Fibroblast of skin of left biceps (primary cell): ENCODE data around the gene CTH.
A peak's percentile ranks its signal among the peaks of the same experiment; 100 is the strongest.
"Not testable (repeated sequence)": the region's sequence is repeated elsewhere in the genome, so short reads cannot be mapped to it uniquely, and the experiment has no call there.

ENCODE experiments used
- DNase-seq, 2 experiments: peaks; one replicate each; pipeline ENCODE4 v3.0.0-alpha.2; 2013; ENCODE audit warnings: low read depth in 2 of 2

CTH gene

DNA sequence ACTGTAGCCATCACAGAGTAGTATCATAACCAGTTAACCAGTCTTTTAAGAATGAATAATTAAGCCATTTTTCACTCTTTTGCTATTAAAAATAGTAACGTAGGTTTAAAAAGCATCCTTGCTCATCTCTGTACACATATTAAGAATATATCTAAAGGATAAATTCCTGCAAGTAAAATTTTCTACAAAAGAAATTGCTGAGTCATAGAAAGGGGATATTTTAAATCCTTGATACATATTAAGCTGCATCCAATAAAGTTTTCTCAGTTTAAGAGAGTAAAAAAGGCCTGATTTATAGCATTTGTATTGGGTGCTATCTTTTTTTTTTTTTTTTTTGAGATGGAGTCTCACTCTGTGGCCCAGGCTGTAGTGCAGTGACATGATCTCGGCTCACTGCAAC, 1.9 kb upstream of the CTH start:
- DNase-seq = no peak

DNA sequence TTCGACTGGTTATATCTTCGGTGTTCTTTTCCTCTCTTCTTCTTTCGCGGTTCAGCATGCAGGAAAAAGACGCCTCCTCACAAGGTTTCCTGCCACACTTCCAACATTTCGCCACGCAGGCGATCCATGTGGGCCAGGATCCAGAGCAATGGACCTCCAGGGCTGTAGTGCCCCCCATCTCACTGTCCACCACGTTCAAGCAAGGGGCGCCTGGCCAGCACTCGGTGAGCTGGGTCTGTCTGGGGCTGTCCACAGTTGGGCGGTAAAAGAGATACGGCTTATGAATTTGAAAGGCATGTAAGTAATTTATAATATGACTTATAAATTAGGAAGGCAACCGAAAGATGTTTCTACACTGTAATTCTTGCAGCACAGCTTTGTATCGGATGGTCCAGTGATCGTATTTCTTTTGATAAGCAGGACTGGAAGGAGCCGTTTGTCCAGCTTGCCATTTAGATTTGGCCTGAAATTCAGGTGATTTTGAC, 334 bp downstream of the CTH start:
- DNase-seq = peak in 1 of 2 experiments; percentile 2

DNA sequence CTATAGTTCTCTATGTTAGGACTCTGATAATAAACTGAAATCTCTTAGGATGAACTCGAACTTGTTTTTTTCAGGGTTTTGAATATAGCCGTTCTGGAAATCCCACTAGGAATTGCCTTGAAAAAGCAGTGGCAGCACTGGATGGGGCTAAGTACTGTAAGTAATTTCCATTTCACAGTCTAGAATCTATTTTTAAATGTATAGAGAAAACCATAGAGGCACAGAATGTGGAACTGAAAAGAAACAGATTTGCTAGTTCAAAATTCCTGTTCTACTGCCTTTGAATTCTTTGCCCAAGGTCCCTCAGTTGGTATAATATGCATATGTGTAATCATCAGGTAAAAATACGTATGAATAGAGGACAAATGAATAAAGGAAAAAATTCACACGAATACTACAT, 4.8 kb downstream of the CTH start:
- no peak for DNase-seq

DNA sequence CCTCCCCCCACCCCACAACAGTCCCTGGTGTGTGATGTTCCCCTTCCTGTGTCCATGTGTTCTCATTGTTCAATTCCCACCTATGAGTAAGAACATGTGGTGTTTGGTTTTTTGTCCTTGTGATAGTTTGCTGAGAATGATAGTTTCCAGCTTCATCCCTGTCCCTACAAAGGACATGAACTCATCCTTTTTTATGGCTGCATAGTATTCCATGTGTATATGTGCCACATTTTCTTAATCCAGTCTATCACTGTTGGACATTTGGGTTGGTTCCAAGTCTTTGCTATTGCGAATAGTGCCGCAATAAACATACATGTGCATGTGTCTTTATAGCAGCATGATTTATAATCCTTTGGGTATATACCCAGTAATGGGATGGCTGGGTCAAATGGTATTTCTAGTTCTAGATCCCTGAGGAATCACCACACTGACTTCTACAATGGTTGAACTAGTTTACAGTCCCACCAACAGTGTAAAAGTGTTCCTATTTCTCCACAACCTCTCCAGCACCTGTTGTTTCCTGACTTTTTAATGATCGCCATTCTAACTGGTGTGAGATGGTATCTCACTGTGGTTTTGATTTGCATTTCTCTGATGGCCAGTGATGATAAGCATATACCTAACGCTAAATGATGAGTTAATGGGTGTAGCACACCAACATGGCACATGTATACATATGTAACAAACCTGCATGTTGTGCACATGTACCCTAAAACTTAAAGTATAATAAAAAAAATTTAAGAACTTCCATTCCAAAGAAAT, 8.1 kb downstream of the CTH start:
- not testable (repeated sequence) for DNase-seq

DNA sequence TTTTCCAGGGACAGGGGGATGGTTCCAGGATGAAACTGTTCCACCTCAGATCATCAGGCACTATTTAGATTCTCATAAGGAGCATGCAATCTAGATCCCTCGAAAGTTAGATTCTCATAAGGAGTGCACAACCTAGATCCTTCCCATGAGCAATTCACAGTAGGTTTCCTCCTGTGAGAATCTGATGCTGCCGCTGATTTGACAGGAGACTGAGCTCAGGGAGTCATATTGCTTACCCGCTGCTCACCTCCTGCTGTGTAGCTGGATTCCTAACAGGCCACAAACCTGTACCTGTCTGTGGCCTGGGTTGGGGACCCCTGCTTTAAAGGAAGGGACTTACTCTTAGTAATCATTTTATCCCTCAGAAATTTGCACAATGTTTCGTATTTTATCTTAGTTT, 9.3 kb downstream of the CTH start:
- no peak for DNase-seq

DNA sequence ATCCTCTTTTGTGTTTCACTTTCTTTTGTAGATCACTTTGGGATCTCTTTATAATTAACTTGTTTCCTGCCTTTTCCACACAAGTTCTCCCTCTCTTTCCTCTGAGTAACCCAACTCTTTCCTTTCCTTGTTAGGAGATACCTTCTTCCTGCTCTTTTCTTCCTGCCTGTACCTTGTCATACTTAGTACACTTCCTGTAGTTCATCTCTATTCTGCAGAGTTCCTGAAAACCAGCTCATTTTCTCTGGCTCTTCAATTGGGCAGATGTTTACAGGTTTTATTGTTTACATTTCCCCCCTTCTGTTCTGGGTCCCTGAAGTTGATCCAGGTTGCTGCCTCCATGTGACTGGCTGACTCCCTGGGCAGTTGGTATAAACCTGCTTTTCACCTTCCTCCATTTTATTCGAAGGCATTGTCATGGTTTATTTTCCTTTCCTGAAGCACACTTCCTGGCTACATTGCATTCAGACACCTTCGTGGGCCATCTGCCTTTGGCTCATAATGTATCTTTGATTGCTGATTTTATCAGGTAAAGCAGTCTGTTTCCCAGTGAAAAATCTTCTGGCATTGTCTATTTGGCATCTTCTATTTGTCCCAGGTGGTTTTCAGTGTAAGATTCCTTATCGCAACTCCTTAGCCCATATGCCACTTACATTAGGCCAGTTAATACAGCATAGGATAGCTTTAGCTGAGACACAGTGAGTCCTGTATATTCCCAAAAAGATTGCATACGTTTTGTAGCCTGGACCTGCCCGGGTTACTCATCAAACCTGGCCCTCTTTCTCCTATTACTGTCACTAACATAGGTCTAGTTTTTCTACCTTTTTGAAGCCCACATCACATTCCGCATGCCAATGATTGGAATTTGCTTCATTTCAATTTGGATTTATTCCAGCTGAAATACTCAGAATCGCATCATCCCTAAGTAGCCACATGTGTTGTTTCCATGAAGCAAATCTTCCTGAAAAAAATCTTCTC, 15.4 kb downstream of the CTH start:
- no peak for DNase-seq

DNA sequence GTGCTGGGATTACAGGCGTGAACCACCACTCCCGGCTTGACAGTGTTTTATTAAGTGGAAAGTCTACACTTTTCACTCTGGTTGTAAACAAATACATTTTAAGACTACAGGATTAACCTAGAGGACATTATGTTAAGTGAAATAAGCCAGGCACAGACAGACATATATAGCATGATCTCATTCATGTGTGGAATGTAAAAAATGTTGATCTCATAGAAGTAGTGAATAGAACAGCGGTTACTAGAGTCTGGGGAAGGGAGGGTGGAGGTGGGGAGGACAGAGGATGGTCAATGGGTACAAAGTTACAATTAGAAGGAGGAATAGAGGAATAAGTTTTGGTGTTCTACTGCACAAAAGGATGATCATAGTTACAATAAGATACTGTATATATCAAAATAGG, 16.9 kb downstream of the CTH start:
- no peak for DNase-seq

DNA sequence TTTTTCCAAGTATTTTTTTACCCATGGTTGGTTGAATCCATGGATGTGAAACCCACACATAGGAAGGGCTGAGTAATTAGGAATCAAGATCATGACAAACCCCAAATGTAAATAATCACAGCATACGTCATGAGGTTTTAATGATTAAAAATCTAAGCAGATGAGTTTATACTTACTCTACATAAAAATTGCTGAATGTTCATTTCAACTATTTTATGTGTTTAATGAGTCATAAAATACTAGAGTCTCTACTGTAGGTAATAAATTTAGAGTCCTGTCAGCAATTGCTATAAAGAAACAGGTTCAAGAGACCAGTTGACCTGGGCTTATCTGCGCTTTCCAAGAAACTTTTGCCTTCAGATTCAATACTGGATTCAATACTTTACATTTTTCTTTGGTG, 18.2 kb downstream of the CTH start:
- no peak for DNase-seq

DNA sequence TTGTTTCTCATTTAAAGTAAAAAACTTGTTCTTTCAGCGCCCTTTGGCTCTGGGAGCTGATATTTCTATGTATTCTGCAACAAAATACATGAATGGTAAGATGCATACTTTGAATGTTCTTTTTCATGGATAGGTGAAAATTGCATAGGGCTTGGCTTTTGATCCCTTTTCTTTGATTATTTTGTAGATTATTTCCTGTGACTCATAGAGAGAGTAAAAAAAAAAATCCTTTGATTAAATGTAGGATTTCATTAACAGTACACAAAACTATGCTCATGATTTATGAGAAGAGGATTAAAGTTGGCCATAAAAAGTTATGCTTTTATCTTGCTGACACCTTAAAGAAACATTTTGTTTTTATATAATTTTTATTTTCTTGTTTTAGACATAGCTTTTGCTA, 18.7 kb downstream of the CTH start:
- DNase-seq = no peak

DNA sequence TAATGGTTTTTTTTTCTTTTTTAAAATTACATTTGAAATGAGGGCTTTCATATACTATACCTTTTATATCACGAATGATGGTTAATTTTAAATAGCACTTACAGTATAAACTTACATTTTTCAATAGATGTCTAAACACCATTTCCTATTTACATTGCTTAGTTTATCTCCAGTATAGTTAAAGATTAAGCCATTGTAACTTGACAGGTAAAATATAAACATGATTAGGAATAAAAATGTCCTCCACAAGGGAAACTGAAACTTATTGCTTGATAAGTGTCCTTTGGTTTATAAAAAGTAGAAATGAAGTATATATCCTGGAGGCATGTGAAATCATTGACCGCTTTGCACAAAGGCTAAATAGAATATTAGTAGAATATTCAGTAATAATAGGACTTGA, 20.2 kb downstream of the CTH start:
- DNase-seq = no peak

DNA sequence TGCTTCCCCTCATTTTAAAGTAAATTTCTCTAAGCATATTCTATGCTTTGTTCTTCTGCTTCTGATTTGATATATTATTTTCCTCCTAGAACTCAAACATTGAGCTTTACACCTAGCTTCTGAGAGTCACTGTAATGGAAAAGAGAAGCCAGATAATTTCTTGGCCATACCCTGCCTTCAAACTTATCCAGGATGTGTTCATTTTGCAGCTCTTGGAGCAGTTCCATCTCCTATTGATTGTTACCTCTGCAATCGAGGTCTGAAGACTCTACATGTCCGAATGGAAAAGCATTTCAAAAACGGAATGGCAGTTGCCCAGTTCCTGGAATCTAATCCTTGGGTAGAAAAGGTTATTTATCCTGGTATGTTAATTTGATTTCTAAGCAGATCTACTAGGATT, 20.8 kb downstream of the CTH start:
- DNase-seq = no peak

DNA sequence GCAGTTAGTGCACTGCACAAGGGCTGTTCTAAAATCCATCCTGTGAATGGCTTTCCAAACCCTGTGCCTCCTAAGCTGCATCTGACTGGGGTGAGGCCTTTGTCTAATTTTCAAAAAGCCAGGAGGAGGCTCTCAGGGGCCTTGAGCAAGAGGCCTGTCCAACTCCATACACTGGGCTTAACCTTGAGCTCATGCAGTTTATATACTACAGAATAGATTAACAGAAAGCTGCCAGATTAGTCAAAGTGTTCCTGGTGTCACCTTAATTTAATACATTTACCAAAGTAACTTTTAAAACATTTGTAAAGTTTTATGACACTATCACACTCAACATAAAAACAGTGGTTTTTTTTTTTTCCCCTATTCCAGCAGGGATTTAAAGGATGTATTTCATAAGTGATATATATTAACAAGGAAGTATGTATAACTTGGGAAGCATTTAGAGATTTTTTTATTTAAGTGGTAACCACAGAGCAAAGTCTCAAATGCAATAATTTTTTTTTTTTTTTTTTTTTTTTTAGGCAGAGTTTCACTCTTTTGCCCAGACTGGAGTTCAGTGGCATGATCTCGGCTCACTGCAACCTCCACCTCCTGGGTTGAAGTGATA, 23.3 kb downstream of the CTH start:
- DNase-seq = no peak

DNA sequence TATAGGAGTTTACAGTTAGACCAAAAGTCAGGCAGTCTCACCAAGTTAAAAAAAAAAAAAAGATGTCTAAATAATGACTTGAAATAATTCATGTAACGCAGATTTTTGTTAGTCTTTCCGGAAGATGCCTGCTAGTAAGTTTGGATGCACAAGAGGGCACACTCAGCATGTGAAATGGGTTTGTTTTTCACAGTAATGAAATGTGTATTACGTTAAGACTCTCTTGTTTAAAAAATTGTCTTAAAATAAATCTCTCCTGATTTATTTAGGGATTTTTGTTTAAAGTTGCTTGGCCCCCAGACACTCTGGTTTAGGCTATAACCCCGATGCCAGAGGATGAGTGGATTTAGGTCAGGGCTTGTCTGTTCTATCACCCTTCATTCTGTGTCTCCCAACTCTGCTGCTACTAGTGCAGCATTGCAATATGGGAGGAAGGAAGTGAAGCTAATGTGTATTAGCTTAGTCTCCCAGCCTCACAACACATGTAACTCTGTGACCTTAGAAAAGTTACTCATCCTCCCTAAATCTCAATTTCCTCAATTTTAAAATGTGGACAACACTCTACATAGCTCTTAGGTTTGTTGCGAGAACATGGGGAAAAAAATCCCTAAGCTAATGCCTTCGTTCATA, 25.7 kb downstream of the CTH start:
- peak in 1 of 2 experiments; percentile 4 for DNase-seq

DNA sequence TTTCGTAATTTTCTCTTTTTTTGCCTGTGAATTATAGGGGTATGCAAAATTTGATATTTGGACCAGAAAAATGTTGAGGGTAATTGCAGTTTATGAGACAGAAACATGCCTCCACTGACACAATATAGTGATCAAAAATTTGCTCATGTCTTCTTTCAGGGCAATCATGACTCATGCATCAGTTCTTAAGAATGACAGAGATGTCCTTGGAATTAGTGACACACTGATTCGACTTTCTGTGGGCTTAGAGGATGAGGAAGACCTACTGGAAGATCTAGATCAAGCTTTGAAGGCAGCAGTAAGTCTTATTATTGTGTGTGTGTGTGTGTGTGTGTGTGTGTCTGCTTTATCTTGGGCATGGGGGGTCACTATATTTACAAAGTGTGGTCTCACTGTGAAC, 27.5 kb downstream of the CTH start:
- no peak for DNase-seq

DNA sequence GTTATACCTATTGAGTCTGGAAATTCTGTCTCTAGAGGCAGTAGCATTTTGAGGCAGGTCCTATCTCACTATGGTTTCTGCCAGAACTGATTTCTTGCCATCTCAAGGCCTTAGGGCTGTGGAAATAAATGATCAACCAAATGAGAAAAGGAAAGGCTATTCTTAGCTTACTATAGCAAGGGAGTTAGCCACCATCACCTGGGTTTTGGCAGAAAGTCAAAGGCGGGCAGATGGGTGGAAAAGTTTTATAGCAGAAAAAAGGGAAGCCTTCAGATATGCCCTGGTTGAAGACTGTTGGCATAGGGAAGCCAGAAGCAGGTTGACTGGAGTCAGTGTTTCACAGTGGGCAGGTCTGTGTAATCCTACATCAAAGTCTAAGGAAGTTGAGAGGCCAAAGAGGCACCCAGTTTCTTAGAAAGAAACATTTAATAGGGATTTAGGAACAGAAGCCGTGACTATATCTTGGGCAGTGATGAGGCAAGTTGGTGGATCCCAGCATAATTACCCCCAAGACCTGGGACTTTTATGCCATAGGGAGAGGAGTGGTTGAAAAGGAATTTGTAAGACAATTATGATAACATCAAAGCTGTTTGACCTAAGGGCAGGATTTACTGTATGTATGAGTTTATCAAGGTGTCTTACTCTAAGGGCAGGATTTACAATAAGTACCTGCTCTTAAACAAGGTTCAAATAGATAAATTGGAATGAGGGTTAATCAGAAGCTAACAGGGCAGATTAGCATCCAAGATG, 29.7 kb downstream of the CTH start:
- DNase-seq = no peak

DNA sequence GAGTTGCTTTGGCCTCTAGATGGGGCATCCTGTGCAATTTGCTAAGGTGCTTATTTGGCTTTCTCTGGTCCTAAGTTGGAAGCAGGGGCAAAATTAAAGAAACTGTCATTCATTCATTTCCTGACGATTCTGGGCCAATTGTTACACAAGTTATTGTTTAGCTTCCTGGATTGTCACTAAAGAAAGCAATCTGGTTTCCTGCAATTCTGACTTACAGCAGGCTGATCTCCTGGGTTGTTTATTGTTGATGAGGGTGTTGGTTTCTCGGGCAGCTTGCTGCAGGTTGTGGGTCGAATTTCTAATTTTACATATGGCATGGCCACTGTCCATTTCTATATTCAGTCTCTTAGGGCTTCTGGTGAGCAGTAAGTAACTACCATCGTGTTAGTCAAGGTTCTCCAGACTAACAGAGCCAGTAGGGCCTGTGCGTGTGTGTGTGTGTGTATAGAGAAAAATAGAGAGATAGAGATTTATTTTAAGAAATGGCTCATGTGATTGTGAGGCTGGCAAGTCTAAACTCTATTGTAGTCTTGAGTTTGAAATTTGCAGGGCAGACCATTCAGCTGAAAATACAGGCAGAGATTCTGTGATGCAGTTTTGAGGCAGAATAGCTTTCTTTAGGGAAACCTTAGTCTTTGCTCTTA, 30.4 kb downstream of the CTH start:
- no peak for DNase-seq

DNA sequence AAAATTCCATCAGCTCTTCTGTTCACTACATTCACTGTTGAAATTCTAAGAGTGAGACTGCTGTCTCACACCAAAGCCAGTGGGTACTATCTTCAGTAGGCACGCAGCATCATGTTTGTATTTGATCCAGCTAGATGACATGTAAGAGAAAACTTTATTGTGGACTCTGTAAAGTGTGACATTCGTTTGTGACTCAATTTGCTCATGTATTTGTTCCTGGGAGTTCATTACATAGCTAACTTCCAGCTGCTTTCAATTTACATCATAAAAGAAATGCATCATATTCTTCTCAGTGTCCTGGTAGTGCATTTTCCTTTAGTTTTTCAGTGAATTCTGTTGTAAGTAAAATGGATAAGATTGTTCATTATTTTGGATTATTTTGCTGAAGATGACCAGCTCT, 31.4 kb downstream of the CTH start:
- DNase-seq = no peak

DNA sequence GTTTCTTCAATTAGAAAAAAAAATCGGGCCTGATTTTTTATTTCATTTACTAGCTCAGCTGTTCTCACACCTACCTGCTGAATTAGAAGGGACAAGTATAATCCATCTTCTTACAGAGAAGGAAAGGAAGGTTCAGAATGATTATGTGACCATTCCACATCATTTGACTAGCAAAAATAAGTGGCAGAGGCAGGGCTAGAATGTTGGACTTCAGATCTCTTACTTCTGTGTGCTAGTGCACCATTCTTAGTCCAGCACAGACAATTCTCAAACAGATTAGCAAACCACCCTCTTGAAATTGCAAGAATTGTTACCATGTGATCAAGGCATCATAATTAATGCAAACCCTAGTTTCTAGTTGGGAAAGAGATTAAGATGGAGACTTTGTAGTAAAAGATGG, 32.7 kb downstream of the CTH start:
- no peak for DNase-seq

DNA sequence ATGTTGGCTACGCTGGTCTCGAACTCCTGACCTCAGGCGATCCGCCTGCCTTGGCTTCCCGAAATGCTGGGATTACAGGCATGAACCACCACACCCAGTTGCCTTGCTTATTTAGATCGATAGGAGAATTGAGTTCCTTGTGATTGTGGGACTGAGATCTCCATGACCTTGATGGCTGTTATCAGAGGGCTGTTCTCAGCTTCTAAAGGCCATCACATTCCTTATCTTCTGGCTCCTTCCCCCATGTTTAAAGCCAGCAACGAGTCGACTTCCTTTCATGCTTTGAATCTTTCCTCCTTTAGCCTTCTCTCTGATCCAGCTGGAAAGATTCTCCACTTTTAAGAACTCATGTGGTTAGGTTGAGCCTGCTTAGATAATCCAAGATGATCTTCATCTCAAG, 38.0 kb downstream of the CTH start:
- DNase-seq = no peak

DNA sequence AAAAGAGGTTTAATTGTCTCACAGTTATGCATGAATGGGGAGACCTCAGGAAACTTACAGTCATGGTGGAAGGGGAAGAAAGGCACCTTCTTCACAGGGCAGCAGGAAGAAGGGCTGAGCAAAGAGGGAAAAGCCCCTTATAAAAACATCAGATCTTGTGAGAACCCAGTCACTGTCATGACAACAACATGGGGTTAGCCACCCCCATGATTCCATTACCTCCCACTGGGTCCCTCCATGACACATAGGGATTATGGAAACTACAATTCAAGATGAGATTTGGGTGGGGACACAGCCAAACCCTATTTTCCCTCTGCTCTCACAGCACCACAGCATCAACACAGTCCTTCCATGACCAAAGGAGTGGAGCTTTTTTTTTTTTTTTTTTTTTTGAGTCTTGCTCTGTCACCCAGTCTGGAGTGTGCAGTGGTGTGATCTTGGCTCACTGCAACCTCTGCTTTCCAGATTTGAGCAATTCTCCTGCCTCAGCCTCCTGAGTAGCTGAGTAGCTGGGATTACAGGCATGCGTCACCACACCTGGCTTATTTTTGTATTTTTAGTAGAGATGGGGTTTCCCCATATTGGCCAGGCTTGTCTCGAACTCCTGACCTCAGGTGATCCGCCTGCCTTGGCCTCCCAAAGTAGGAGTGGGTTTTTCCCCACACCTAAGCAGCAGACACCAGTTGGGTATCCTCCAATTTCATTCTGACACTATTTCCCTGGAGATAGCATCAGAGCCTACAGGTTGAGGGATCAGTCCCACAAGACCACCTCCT, 41.3 kb downstream of the CTH start:
- not testable (repeated sequence) for DNase-seq
